CD14-positive monocyte (primary cell): ENCODE data around the gene COA3. TPM values are rescaled to one million over a fixed set of nuclear protein-coding genes. Genes with fewer than 3 reads are reported as not detected.

Source experiments
- DNase-seq, 3 donors: peaks; one replicate each; pipeline ENCODE4 v3.0.0-alpha.2; 2011 to 2022
- H2AFZ ChIP-seq: 2 replicates; pipeline ENCODE4 v1.6.0; 2012; ENCODE audit warnings: mild to moderate bottlenecking, low read depth, low read length, inconsistent platforms; ENCODE audit not compliant: insufficient read depth, poor library complexity, severe bottlenecking
- H3K27ac ChIP-seq, 2 donors: 1 replicate in 1 of 2; 2 replicates in 1 of 2; pipeline ENCODE4 v1.5.1; 2012 to 2013; ENCODE audit warnings: low read length in 2 of 2, control low read depth in 1 of 2, inconsistent platforms in 1 of 2, low read depth in 1 of 2, mild to moderate bottlenecking in 1 of 2
- H3K27me3 ChIP-seq, 2 donors: one replicate each; pipeline versions ENCODE4 v1.6.0 to v1.6.1; 2011 to 2013; ENCODE audit warnings: low read length in 2 of 2; ENCODE audit not compliant: control insufficient read depth in 2 of 2, insufficient read depth in 2 of 2
- H3K36me3 ChIP-seq, 2 donors: replicated peaks in 1 of 2; 1 replicate in 1 of 2; 2 replicates in 1 of 2; pipeline versions ENCODE4 v1.5.1 to v1.6.1; 2012 to 2013; ENCODE audit warnings: low read length in 2 of 2, control low read depth in 1 of 2, inconsistent platforms in 1 of 2, mild to moderate bottlenecking in 1 of 2; ENCODE audit not compliant: insufficient read depth in 2 of 2, control insufficient read depth in 1 of 2
- H3K4me1 ChIP-seq, 2 donors: 1 replicate in 1 of 2; 2 replicates in 1 of 2; pipeline versions ENCODE4 v1.5.1 to v1.6.1; 2012 to 2013; ENCODE audit warnings: low read length in 2 of 2, control low read depth in 1 of 2, inconsistent platforms in 1 of 2, mild to moderate bottlenecking in 1 of 2, moderate library complexity in 1 of 2; ENCODE audit not compliant: insufficient read depth in 2 of 2, control insufficient read depth in 1 of 2
- H3K4me2 ChIP-seq: replicated peaks from 2 replicates; pipeline ENCODE3; 2012; ENCODE audit warnings: low read length, moderate library complexity, mild to moderate bottlenecking; ENCODE audit not compliant: poor library complexity, severe bottlenecking; ENCODE audit errors: extremely low read depth
- H3K4me3 ChIP-seq, 3 experiments: fragments of 200-600 bp in 1 of 3; sonication (generic) in 1 of 3; replicated peaks in 1 of 3; 1 replicate in 2 of 3; 2 replicates in 1 of 3; pipeline ENCODE4 v1.5.1; 2011 to 2013; ENCODE audit warnings: low read length in 3 of 3, mild to moderate bottlenecking in 3 of 3, control low read depth in 2 of 3, low read depth in 2 of 3, inconsistent platforms in 1 of 3, moderate library complexity in 1 of 3
- H3K79me2 ChIP-seq: 2 replicates; pipeline ENCODE4 v1.6.0; 2012; ENCODE audit warnings: mild to moderate bottlenecking, control low read depth, inconsistent platforms, low read length, moderate library complexity; ENCODE audit not compliant: insufficient read depth
- H3K9ac ChIP-seq: 2 replicates; pipeline ENCODE4 v1.6.0; 2017; ENCODE audit warnings: low read length, mild to moderate bottlenecking; ENCODE audit not compliant: insufficient read depth, poor library complexity, severe bottlenecking
- H3K9me3 ChIP-seq, 2 donors: replicated peaks in 1 of 2; 1 replicate in 1 of 2; 2 replicates in 1 of 2; pipeline versions ENCODE4 v1.5.1 to v1.6.1; 2012 to 2013; ENCODE audit warnings: low read length in 2 of 2, control low read depth in 1 of 2; ENCODE audit not compliant: control insufficient read depth in 1 of 2, insufficient read depth in 1 of 2
- H4K20me1 ChIP-seq: 2 replicates; pipeline ENCODE4 v1.6.0; 2012; ENCODE audit warnings: mild to moderate bottlenecking, low read length, control low read depth, moderate library complexity; ENCODE audit not compliant: insufficient read depth
- H3K27ac Mint-ChIP-seq, 7 donors: one replicate each; pipeline ENCODE4 v1.8.0; 2020; ENCODE audit warnings: mild to moderate bottlenecking in 7 of 7, mixed read lengths in 7 of 7, moderate library complexity in 6 of 7, inconsistent platforms in 2 of 7
- H3K27me3 Mint-ChIP-seq, 3 donors: one replicate each; pipeline ENCODE4 v1.8.0; 2021 to 2022; ENCODE audit warnings: low read depth in 3 of 3, mild to moderate bottlenecking in 3 of 3, mixed read lengths in 3 of 3, moderate library complexity in 3 of 3, inconsistent platforms in 1 of 3
- H3K36me3 Mint-ChIP-seq, 2 donors: one replicate each; pipeline ENCODE4 v1.8.0; 2020; ENCODE audit warnings: mixed read lengths in 2 of 2, inconsistent platforms in 1 of 2, mild to moderate bottlenecking in 1 of 2
- H3K4me1 Mint-ChIP-seq: one replicate; pipeline ENCODE4 v1.8.0; 2020; ENCODE audit warnings: mild to moderate bottlenecking, mixed read lengths
- H3K4me3 Mint-ChIP-seq, 2 donors: one replicate each; pipeline ENCODE4 v1.8.0; 2020; ENCODE audit warnings: mild to moderate bottlenecking in 2 of 2, mixed read lengths in 2 of 2, moderate library complexity in 1 of 2
- H3K9me3 Mint-ChIP-seq, 7 donors: one replicate each; pipeline ENCODE4 v1.8.0; 2020 to 2022; ENCODE audit warnings: mixed read lengths in 7 of 7, mild to moderate bottlenecking in 6 of 7, moderate library complexity in 6 of 7, inconsistent platforms in 2 of 7
- CTCF ChIP-seq: fragments of 200-600 bp; IDR thresholded peaks from one replicate; pipeline ENCODE4 v1.8.0; 2022; ENCODE audit warnings: antibody characterized with exemption, mild to moderate bottlenecking
- WGBS: methylation state at CpG from one replicate; pipeline ENCODE4 v1.1.5; 2013; ENCODE audit warnings: missing lambda C conversion rate; ENCODE audit not compliant: insufficient coverage; 5-methylcytosine and 5-hydroxymethylcytosine counted together
- intact Hi-C, 2 donors: fragments of 100-400 bp; cut with micrococcal nuclease; formaldehyde crosslinking; loops; one replicate each; pipeline versions ENCODE4 v1.15.0 to v1.15.1; 2023
- polyA plus RNA-seq, 3 donors: library from polyadenylated mRNA; depleted of rRNA in 1 of 3; unstranded in 2 of 3; stranded (reverse) in 1 of 3; fragments of 300-500 nt in 2 of 3; fragments of >200 nt in 1 of 3; fragmentation: Illumina TruSeq in 2 of 3; gene quantifications; 1 replicate in 2 of 3; 2 replicates in 1 of 3; pipeline ENCODE4 v1.2.3, GENCODE V29; 2012 to 2021

The COA3 gene
- polyA plus RNA-seq, 3 donors = 21.5 to 171 (median 156) TPM

- Histone ChIP-seq H3K9me3 (peaks cover 5 to 9% of the 10 kb centered on the region in 2 donors), H3K4me2 (peak within 1 kb of the TSS; percentile 57), H4K20me1 (no peaks in the 10 kb centered on the region), H3K9ac (no peak within 1 kb of the TSS), H2AFZ (peak within 1 kb of the TSS; percentile 53), H3K27me3 (peaks cover 30 to 39% of the 10 kb centered on the region in 2 donors), H3K27ac (no peak within 1 kb of the TSS), H3K79me2 (no peaks in the 10 kb centered on the region), H3K36me3 (no peaks in the 10 kb centered on the region), H3K4me1 (peaks cover 21% of the 10 kb centered on the region in 2 donors), H3K4me3 (peak within 1 kb of the TSS in 1 of 3 experiments; percentile 59)
- H3K27ac Mint-ChIP-seq = peak within 1 kb of the TSS in 1 of 7 donors; percentile 8
- TF ChIP-seq CTCF = no peak
- H3K4me1 Mint-ChIP-seq = peaks cover 18% of the 10 kb centered on the region
- peaks cover 46 to 63% (median 50%) of the 10 kb centered on the region in 3 donors for H3K27me3 Mint-ChIP-seq
- DNase-seq = no peak
- H3K36me3 Mint-ChIP-seq = peaks cover 0 to 6% of the 10 kb centered on the region in 2 donors
- intact Hi-C loops = no loop called here
- H3K9me3 Mint-ChIP-seq = peaks cover 0 to 9% (median 3%) of the 10 kb centered on the region in 7 donors
- peak within 1 kb of the TSS in 1 of 2 donors; percentile 78 for H3K4me3 Mint-ChIP-seq
- WGBS = 3% methylated on average over 83 of the region's 92 CpGs
Observed at GRCh38 chr17:42760652-42761581, 37.6 kb downstream of the COA3 start, which contains the start of gene RAMP2. Gene RAMP2, plus strand, starts transcription at chr17:42761227. Its CDS starts 35 bp downstream, at chr17:42761262.

GRCh38 chr17:42759982-42760651, 38.4 kb downstream of the COA3 start:
- H3K27ac ChIP-seq = no peak overlapping the region
- Mint-ChIP-seq H3K27me3 (peaks cover 46 to 70% (median 54%) of the 10 kb centered on the region in 3 donors), H3K36me3 (peaks cover 0 to 6% of the 10 kb centered on the region in 2 donors), H3K4me3 (peak overlapping the region in 1 of 2 donors; percentile 70), H3K27ac (peak overlapping the region in 2 of 7 donors; percentile 8 to 38), H3K9me3 (peaks cover 0 to 9% (median 3%) of the 10 kb centered on the region in 7 donors), H3K4me1 (peaks cover 18% of the 10 kb centered on the region)
- peaks cover 30 to 39% of the 10 kb centered on the region in 2 donors for H3K27me3 ChIP-seq
- H3K9ac ChIP-seq = no peak overlapping the region
- peak overlapping the region; percentile 57 for H3K4me2 ChIP-seq
- no peaks in the 10 kb centered on the region for H4K20me1 ChIP-seq
- TF ChIP-seq CTCF = no peak
- no peaks in the 10 kb centered on the region for H3K79me2 ChIP-seq
- peak; percentile 55 to 85 (median 62) for DNase-seq
- intact Hi-C loops = no loop called here
- peaks cover 21% of the 10 kb centered on the region in 2 donors for H3K4me1 ChIP-seq
- 52% methylated on average over 5 of the region's 11 CpGs for WGBS
- peaks cover 5 to 9% of the 10 kb centered on the region in 2 donors for H3K9me3 ChIP-seq
- peak overlapping the region in 1 of 3 experiments; percentile 59 for H3K4me3 ChIP-seq
- H2AFZ ChIP-seq = no peak overlapping the region
- H3K36me3 ChIP-seq = no peaks in the 10 kb centered on the region
